GM12878 (cell line): ENCODE measurements around the gene VPS26A. TPM values are rescaled to one million over a fixed set of nuclear protein-coding genes. Genes with fewer than 3 reads are reported as not detected.

ENCODE experiments used
- ATAC-seq: fragments of 200-7000 bp; cut with Tn5 transposase; 3 replicates; pipeline ENCODE4 v1.9.1; 2020; ENCODE audit warnings: mild to moderate bottlenecking, moderate library complexity
- BruUV-seq: library from RNA; stranded (reverse); fragments of 400-500 nt; replicated peaks from 2 replicates; lab custom pipeline; 2021; lab: Mats Ljungman, UMichigan
- CTCF ChIA-PET: fragments of 300-600 bp; sonication (Branson Sonifier 250); formaldehyde crosslinking; extraction: SDS; loops from one replicate; lab custom pipeline; 2021; ENCODE audit warnings: inconsistent platforms; lab: Yijun Ruan, JAX
- POLR2A ChIA-PET: fragments of 350-600 bp; formaldehyde crosslinking; extraction: SDS; loops from one replicate; lab custom pipeline; 2021; ENCODE audit warnings: inconsistent platforms; lab: Charles Lee
- RAD21 ChIA-PET: fragments of 300-600 bp; sonication (Branson Sonifier 250); formaldehyde crosslinking; loops from one replicate; lab custom pipeline; 2023; ENCODE audit warnings: antibody characterized with exemption; ENCODE audit not compliant: unreplicated experiment; lab: Charles Lee
- SMC1A ChIA-PET: fragments of 300-600 bp; sonication (Branson Sonifier 250); formaldehyde crosslinking; loops from one replicate; lab custom pipeline; 2023; ENCODE audit not compliant: unreplicated experiment, uncharacterized antibody; lab: Charles Lee
- DNase-seq: peaks from one replicate; pipeline ENCODE4 v3.0.0-alpha.2; 2011; ENCODE audit warnings: low read depth, low spot score
- FAIRE-seq: peaks from 3 replicates; lab custom pipeline; 2011; peaks lifted over from hg19 to GRCh38; lab: Jason Lieb, UNC
- H2AFZ ChIP-seq: 2 replicates; pipeline ENCODE4 v1.6.0; 2011; ENCODE audit warnings: low read depth, low read length, control low read depth; ENCODE audit not compliant: control insufficient read depth
- H3K27ac ChIP-seq: 2 replicates; pipeline ENCODE4 v1.5.1; 2011; ENCODE audit warnings: control low read depth; ENCODE audit not compliant: control insufficient read depth, insufficient read depth
- H3K27me3 ChIP-seq, 2 experiments: replicated peaks in 1 of 2; 2 replicates each; pipeline versions ENCODE4 v1.6.0 to v1.6.1; 2011; ENCODE audit warnings: low read length in 1 of 2; ENCODE audit not compliant: control insufficient read depth in 2 of 2, insufficient read depth in 2 of 2
- H3K36me3 ChIP-seq, 2 experiments: 2 replicates each; pipeline ENCODE4 v1.5.1; 2011; ENCODE audit warnings: low read length in 1 of 2; ENCODE audit not compliant: control insufficient read depth in 2 of 2, insufficient read depth in 2 of 2
- H3K4me1 ChIP-seq: 2 replicates; pipeline ENCODE4 v1.6.1; 2011; ENCODE audit warnings: mild to moderate bottlenecking, low read length, moderate library complexity, mixed read lengths; ENCODE audit not compliant: control insufficient read depth, insufficient read depth
- H3K4me2 ChIP-seq: 2 replicates; pipeline ENCODE4 v1.6.0; 2011; ENCODE audit warnings: control low read depth; ENCODE audit not compliant: control insufficient read depth, insufficient read depth
- H3K4me3 ChIP-seq: fragments of 200-600 bp; sonication (generic); 2 replicates; pipeline ENCODE4 v1.5.1; 2016
- H3K79me2 ChIP-seq: 2 replicates; pipeline ENCODE4 v1.6.0; 2011; ENCODE audit warnings: low read length; ENCODE audit not compliant: control insufficient read depth, insufficient read depth
- H3K9ac ChIP-seq: 2 replicates; pipeline ENCODE4 v1.8.0; 2011; ENCODE audit warnings: low read length, control low read depth, mixed read lengths; ENCODE audit not compliant: control insufficient read depth, insufficient read depth
- H3K9me3 ChIP-seq: replicated peaks from 3 replicates; pipeline ENCODE4 v1.5.1; 2011; ENCODE audit warnings: mild to moderate bottlenecking, low read length; ENCODE audit not compliant: control insufficient read depth, insufficient read depth
- H4K20me1 ChIP-seq: 2 replicates; pipeline ENCODE4 v1.6.0; 2011; ENCODE audit not compliant: control insufficient read depth, insufficient read depth
- E2F4 ChIP-seq: IDR thresholded peaks from 2 replicates; pipeline ENCODE4 v1.6.1; 2012; ENCODE audit warnings: low read depth, low read length, improper control_type of control experiment
- ETV6 ChIP-seq, 2 experiments: fragments of 450-650 bp in 1 of 2; IDR thresholded peaks in 1 of 2; conservative IDR thresholded peaks in 1 of 2; 2 replicates each; pipeline ENCODE4 v1.6.1; 2014; ENCODE audit warnings: antibody characterized with exemption in 1 of 2, borderline replicate concordance in 1 of 2, low read depth in 1 of 2, mild to moderate bottlenecking in 1 of 2, moderate library complexity in 1 of 2
- EZH2 ChIP-seq: IDR thresholded peaks from 2 replicates; pipeline ENCODE4 v1.6.1; 2012; ENCODE audit warnings: low read depth, mild to moderate bottlenecking, control low read depth, inconsistent platforms, low read length, borderline replicate concordance; ENCODE audit not compliant: control insufficient read depth
- HCFC1 ChIP-seq: fragments of 150-350 bp; IDR thresholded peaks from 2 replicates; pipeline ENCODE4 v1.6.1; 2014; ENCODE audit warnings: low read length
- MAX ChIP-seq: IDR thresholded peaks from 2 replicates; pipeline ENCODE4 v1.6.1; 2012; ENCODE audit warnings: low read depth, low read length, improper control_type of control experiment
- MTA3 ChIP-seq: IDR thresholded peaks from 2 replicates; pipeline ENCODE4 v1.6.1; 2012; ENCODE audit warnings: low read length, inconsistent platforms, borderline replicate concordance
- MYC ChIP-seq: IDR thresholded peaks from 2 replicates; pipeline ENCODE4 v1.6.1; 2011; ENCODE audit warnings: mild to moderate bottlenecking, low read length, moderate library complexity, inconsistent platforms; ENCODE audit not compliant: insufficient read depth, insufficient replicate concordance, insufficient read length, severe bottlenecking
- NFYA ChIP-seq: IDR thresholded peaks from 2 replicates; pipeline ENCODE4 v1.6.1; 2011; ENCODE audit warnings: low read depth, mild to moderate bottlenecking, low read length, improper control_type of control experiment, borderline replicate concordance
- NFYB ChIP-seq: IDR thresholded peaks from 2 replicates; pipeline ENCODE4 v1.6.1; 2011; ENCODE audit warnings: low read depth, mild to moderate bottlenecking, low read length, improper control_type of control experiment, moderate library complexity; ENCODE audit not compliant: insufficient read depth
- NR2F1 ChIP-seq: fragments of 450-650 bp; conservative IDR thresholded peaks from 2 replicates; pipeline ENCODE4 v1.6.1; 2017; ENCODE audit warnings: mild to moderate bottlenecking
- POLR2A ChIP-seq: IDR thresholded peaks from 2 replicates; pipeline ENCODE4 v1.6.1; 2011; ENCODE audit warnings: low read depth, mild to moderate bottlenecking, low read length
- RELA ChIP-seq: fragments of 450-650 bp; IDR thresholded peaks from 2 replicates; pipeline ENCODE4 v1.8.0; 2014; ENCODE audit warnings: borderline replicate concordance; ENCODE audit not compliant: partially characterized antibody
- SMC3 ChIP-seq: IDR thresholded peaks from 2 replicates; pipeline ENCODE4 v1.6.1; 2011; ENCODE audit warnings: low read length, improper control_type of control experiment, borderline replicate concordance
- SREBF2 ChIP-seq: IDR thresholded peaks from 2 replicates; pipeline ENCODE4 v1.6.1; 2012; ENCODE audit warnings: mild to moderate bottlenecking, low read length
- WRNIP1 ChIP-seq: IDR thresholded peaks from 2 replicates; pipeline ENCODE4 v1.6.1; 2011; ENCODE audit warnings: low read depth, low read length, improper control_type of control experiment, borderline replicate concordance
- WGBS: methylation state at CpG from one replicate; pipeline ENCODE4 v1.1.6; 2016; ENCODE audit warnings: low lambda C conversion rate; ENCODE audit not compliant: insufficient replicate concordance, insufficient coverage; ENCODE audit errors: missing lambda C conversion rate; 5-methylcytosine and 5-hydroxymethylcytosine counted together
- in situ Hi-C: fragments of 300-500 bp; cut with MboI; formaldehyde crosslinking; loops from 9 replicates; pipeline ENCODE4 v1.14.3; 2018; ENCODE audit warnings: mixed read lengths
- intact Hi-C: fragments of 100-400 bp; cut with micrococcal nuclease; formaldehyde crosslinking; loops from one replicate; pipeline ENCODE4 v1.14.2; 2022; ENCODE audit not compliant: unreplicated experiment
- polyA plus RNA-seq, 11 experiments: library from polyadenylated mRNA; depleted of rRNA in 4 of 11; unstranded in 6 of 11; stranded (reverse) in 5 of 11; fragments of >200 nt; fragmentation: Nextera tagmentation in 4 of 11; fragmentation: Illumina TruSeq in 1 of 11; extraction: Ambion mirVana in 4 of 11; extraction: Trizol in 1 of 11; gene quantifications; 1 replicate in 1 of 11; 2 replicates in 10 of 11; pipeline versions ENCODE4 v1.2.1 to v1.2.3, GENCODE V29; 2011 to 2016; ENCODE audit warnings: inconsistent platforms in 2 of 11, missing spikeins in 2 of 11, low read depth in 1 of 11
- total RNA-seq, 4 experiments: library from RNA; depleted of rRNA in 3 of 4; stranded (reverse); fragments of >200 nt in 3 of 4; fragmentation: Illumina TruSeq in 1 of 4; extraction: Trizol in 1 of 4; gene quantifications; 2 replicates each; pipeline versions ENCODE4 v1.2.1 to v1.2.3, GENCODE V29; 2013 to 2021
- TF ChIP-seq, protein P1 (sequence below): fragments of 450-650 bp; IDR thresholded peaks from 2 replicates; pipeline ENCODE4 v1.6.1; 2017; ENCODE audit warnings: borderline replicate concordance
- TF ChIP-seq, protein P2 (sequence below): IDR thresholded peaks from 2 replicates; pipeline ENCODE4 v1.6.1; 2012; ENCODE audit warnings: mild to moderate bottlenecking, low read depth, low read length

Gene VPS26A
- total and polyA plus RNA-seq, 10 of the 15 experiments (the other 5 are each of a cell fraction or from before 2014, with no cell fraction given) = 16.8 to 72.3 (median 26.8) TPM

DNA sequence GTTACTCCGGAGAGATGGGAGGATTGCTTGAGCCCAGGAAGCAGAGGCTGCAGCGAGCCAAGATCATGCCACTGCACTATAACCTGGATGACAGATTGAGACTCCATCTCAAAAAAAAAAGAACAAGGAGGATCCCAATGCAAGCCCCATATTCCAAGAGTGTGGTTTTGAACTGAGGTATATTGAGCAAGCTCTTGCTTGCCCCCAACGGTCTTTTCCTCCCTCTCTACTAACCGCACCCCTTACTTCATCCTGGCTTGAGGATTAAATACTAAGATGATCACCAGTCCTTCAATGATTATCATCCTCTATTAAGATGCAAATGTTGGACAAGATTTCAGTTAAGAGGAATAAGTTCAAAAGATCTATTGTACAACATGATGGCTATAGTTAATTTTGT lies 48.5 kb upstream of the VPS26A start (continued):
- TF ChIP-seq MTA3 = no peak
- TF ChIP-seq HCFC1 = no peak
- no peak for TF ChIP-seq SMC3
- TF ChIP-seq NR2F1 = no peak
- no peak for TF ChIP-seq E2F4
- TF ChIP-seq RELA = no peak
- no peak for TF ChIP-seq EZH2
- TF ChIP-seq, all 136 proteins: peak for 0

GRCh38 chr10:69078311-69078710 lies 45.7 kb upstream of the VPS26A start:
- RAD21 ChIA-PET = interaction anchor here (1.4 kb wide), 1 partner anchor 12 kb away, joined by 3 read pairs; no protein-coding TSS in a partner anchor
- SMC1A ChIA-PET = interaction anchor here (1.1 to 1.9 kb wide), 2 partner anchors 12 to 15 kb away, joined by 4 to 5 read pairs; no protein-coding TSS in a partner anchor
- H3K9ac ChIP-seq = no peak overlapping the region
- 59% methylated on average over 2 of the region's 2 CpGs for WGBS
- no TSS peak for BruUV-seq
- no peaks in the 10 kb centered on the region for H4K20me1 ChIP-seq
- no peaks in the 10 kb centered on the region for H3K27me3 ChIP-seq
- FAIRE-seq (no peak), ATAC-seq (no peak), DNase-seq (no peak)
- CTCF ChIA-PET = no interaction called here
- H3K36me3 ChIP-seq = no peaks in the 10 kb centered on the region
- H2AFZ ChIP-seq = no peak overlapping the region
- no peak overlapping the region for H3K27ac ChIP-seq
- H3K9me3 ChIP-seq = no peaks in the 10 kb centered on the region
- POLR2A ChIA-PET = no interaction called here
- H3K4me2 ChIP-seq = no peak overlapping the region
- peaks cover 4% of the 10 kb centered on the region; the same call in 1 of the 2 replicates for H3K4me1 ChIP-seq
- no peak overlapping the region for H3K4me3 ChIP-seq
- intact Hi-C loops = no loop called here
- in situ Hi-C loops = no loop called here
- H3K79me2 ChIP-seq = no peaks in the 10 kb centered on the region
- TF ChIP-seq SREBF2 (no peak), HCFC1 (no peak), MAX (no peak), POLR2A (no peak), MYC (no peak), NFYA (no peak), NFYB (no peak), ETV6 (conservative IDR thresholded peaks at IDR 0.05 in 1 of 2, IDR thresholded peaks at IDR 0.05 in 1 of 2; ENCODE audit: borderline replicate concordance in 1 of 2, low read depth in 1 of 2) (no peak), WRNIP1 (no peak)
- TF ChIP-seq, protein P1, sequence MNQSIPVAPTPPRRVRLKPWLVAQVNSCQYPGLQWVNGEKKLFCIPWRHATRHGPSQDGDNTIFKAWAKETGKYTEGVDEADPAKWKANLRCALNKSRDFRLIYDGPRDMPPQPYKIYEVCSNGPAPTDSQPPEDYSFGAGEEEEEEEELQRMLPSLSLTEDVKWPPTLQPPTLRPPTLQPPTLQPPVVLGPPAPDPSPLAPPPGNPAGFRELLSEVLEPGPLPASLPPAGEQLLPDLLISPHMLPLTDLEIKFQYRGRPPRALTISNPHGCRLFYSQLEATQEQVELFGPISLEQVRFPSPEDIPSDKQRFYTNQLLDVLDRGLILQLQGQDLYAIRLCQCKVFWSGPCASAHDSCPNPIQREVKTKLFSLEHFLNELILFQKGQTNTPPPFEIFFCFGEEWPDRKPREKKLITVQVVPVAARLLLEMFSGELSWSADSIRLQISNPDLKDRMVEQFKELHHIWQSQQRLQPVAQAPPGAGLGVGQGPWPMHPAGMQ = no peak
- TF ChIP-seq, protein P2, sequence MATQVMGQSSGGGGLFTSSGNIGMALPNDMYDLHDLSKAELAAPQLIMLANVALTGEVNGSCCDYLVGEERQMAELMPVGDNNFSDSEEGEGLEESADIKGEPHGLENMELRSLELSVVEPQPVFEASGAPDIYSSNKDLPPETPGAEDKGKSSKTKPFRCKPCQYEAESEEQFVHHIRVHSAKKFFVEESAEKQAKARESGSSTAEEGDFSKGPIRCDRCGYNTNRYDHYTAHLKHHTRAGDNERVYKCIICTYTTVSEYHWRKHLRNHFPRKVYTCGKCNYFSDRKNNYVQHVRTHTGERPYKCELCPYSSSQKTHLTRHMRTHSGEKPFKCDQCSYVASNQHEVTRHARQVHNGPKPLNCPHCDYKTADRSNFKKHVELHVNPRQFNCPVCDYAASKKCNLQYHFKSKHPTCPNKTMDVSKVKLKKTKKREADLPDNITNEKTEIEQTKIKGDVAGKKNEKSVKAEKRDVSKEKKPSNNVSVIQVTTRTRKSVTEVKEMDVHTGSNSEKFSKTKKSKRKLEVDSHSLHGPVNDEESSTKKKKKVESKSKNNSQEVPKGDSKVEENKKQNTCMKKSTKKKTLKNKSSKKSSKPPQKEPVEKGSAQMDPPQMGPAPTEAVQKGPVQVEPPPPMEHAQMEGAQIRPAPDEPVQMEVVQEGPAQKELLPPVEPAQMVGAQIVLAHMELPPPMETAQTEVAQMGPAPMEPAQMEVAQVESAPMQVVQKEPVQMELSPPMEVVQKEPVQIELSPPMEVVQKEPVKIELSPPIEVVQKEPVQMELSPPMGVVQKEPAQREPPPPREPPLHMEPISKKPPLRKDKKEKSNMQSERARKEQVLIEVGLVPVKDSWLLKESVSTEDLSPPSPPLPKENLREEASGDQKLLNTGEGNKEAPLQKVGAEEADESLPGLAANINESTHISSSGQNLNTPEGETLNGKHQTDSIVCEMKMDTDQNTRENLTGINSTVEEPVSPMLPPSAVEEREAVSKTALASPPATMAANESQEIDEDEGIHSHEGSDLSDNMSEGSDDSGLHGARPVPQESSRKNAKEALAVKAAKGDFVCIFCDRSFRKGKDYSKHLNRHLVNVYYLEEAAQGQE = no peak
